GM19395 (cell line): ENCODE results near the gene DHX35.
"Not testable (repeated sequence)": the region's sequence is repeated elsewhere in the genome, so short reads cannot be mapped to it uniquely, and the experiment has no call there.

Source experiments
- ATAC-seq: cut with Tn5 transposase; IDR thresholded peaks from one replicate; pipeline ENCODE4 v1.9.1; 2021; ENCODE audit warnings: mild to moderate bottlenecking, moderate library complexity; ENCODE audit not compliant: unreplicated experiment

The DHX35 gene

DNA sequence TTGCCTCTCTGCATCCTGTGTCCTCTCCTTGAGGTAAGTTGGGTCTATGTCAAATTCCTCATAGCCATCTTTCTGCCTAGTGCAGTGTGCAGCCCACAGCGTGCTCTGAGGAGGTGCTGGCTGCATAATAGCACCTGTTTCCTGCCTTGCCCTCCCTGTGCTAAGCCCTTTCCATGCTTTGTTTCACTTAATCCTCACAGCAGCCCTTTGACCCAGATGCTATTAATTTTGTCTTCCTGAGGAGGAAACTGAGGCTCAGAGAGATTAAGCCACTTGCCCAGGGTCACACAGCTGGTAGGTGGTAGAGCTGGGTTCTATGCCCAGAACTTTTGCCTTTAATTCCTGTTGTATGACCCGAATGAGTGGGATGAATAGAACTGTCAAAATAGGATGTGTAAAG is 22.5 kb upstream of the DHX35 start:
- ATAC-seq = no peak

GRCh38 chr20:38940644-38941043 is 21.5 kb upstream of the DHX35 start:
- no peak for ATAC-seq

GRCh38 chr20:38941726-38942389 is 20.3 kb upstream of the DHX35 start:
- no peak for ATAC-seq

DNA sequence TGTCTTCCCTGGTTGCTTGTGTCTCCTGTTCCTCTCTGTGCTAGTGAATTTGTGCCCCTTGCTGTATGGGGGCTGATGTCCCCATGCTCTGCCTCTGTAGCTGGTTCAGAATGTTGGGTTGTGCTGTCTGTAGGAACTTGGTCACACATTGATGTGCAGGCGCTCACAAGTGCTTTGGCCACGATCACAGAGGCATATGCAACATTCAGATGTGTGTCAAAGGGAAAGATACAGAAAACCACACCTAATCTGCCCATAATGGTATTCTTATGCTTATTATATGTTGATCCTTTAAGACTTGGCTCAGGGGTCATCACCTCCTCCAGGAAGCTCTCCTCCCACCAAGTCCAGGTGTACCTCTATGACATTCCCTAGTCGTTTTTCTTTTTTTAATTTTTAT is 17.1 kb upstream of the DHX35 start:
- ATAC-seq = no peak

DNA sequence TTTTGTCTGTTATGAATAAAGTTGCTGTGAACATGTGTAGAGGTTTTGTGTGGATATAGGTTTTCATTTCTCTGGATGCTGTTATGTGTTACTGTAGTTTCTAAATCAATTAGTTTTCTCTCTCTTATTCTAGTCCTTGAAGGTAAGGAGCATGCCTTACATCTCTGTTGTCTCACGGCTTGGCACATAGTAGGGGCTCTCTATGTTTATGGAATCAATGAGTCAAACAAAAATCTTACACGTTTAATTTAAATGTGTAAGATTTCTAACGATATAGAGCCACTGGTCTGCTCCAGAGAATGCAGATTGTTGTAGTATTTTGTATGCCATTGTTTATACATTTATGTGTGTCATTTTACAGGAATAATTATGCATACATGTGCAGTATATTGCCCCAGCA is 15.3 kb upstream of the DHX35 start:
- ATAC-seq = no peak

GRCh38 chr20:38947931-38948362 is 14.2 kb upstream of the DHX35 start:
- ATAC-seq = no peak

DNA sequence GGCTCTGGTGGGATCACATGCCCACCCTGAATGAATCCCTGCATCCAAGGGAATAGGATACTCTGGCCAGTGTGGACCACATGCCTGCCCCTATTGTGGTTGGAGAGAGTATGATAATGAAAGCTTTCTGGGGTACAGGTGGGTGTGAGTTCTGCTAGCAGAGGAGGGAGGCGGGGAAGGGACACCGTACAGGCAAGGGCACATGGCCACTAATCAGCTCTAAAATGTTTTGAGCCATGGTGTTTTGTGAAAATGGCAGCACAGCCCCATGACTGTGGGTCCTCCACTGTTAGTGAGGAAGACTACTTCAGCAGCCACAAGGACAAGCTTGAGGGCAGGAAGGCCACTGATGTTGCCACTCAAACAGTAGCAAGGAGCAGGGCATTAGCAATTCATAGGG is 11.9 kb upstream of the DHX35 start:
- ATAC-seq = no peak

DNA sequence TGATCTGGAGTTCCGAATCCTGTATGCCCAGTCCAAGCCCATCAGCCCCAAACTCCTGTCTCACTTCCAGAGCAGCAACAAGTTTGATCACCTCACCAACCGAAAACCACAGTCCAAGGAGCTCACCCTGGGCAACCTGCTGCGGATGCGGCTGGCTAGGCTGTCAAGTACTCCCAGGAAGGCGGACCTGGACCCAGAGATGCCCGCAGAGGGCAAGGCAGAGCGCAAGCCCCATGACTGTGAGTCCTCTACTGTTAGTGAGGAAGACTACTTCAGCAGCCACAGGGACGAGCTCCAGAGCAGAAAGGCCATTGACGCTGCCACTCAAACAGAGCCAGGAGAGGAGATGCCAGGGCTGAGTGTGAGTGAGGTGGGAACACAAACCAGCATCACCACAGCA is 10.5 kb upstream of the DHX35 start:
- ATAC-seq = no peak

GRCh38 chr20:38952153-38952552 is 10.0 kb upstream of the DHX35 start:
- ATAC-seq = no peak

DNA sequence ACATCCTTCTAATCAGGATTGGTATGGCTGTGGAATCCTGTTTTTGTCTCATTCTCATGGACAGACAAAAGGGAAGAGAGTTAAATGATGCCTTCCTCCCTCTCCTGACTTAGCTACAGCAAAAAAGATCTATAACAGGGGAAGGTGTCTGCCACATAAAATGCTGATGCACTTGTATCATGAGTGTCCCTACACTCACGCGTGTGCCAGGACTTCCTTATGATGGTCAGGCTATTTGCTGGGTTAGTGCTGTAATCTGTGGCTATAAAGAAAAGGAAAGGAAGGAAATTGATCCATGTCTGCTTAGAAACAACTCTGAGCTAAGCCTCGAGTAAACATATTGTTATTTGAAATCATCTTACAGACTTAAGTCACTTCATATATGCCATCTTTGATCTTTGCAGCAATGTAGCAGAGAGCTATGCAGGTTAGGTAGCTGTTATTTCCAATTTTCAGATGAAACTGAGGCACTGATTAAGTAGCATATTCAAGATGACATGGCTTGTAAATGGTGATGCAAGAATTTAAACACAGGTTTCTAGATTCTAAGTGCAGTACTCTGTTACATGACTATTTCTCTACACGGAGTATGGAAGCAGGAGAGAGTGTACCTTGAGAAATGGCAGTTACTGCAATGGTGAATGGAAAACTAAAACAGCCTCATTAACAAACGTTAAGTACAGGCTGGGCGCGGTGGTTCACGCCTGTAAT is 8.4 kb upstream of the DHX35 start:
- ATAC-seq = no peak

DNA sequence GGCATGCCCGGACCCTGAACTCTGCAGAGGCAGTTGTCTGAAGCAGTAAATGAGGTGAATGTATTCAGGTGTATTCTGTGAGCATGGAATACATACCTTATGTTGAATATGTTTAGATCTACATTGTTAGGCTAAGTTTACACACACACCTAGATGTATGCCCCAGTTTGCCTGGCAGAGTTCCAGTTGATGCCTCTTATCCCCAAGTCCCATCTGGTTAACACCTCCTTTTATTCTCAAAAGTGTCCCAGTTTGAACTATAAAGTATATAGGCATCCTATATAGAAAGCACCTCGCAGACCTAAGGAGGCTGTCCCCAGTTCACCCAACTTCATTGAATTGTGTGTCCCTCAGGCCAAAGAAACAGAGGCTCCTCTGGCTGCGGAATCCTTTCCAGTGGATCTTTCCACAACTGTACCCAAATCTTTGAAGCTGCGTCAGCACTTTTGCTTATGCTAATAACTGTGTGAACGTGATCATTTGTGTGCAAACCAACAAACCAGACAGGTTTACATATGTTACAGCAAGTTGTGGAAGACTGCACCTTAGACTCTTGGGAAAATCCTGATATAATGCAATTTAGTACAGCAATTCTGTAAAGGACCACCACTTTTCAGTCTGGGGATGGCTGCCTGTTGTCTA is 4.8 kb upstream of the DHX35 start:
- ATAC-seq = no peak

- no peak for ATAC-seq
Measured at GRCh38 chr20:38957915-38958485, 4.1 kb upstream of the DHX35 start.

- not testable (repeated sequence) for ATAC-seq
Measured at GRCh38 chr20:38960187-38960687, 1.9 kb upstream of the DHX35 start.

- ATAC-seq = no peak
Measured at GRCh38 chr20:38961530-38962043, 557 bp upstream of the DHX35 start.

DNA sequence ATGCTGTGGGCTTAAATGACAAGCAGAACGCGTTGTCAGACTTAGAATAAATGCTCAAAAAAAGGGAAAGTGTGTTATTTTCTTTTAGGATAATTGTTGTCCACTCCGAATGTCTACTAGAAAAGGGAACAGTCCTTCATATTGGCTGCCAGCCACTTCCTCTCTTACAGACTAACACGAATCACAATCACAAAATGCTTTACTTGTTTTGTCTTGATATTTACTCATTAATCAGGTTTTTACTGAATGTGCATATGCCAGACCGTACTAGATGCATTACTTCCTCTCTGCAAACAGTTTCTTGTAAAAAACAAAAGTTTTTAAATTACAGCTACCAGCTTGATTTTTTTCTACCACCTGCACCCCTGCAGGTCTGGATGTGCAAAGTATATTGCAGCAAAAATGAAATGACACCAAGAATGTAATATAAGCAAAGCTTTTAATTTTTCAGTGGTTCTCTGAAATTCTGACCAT is 821 bp downstream of the DHX35 start:
- ATAC-seq = no peak

DNA sequence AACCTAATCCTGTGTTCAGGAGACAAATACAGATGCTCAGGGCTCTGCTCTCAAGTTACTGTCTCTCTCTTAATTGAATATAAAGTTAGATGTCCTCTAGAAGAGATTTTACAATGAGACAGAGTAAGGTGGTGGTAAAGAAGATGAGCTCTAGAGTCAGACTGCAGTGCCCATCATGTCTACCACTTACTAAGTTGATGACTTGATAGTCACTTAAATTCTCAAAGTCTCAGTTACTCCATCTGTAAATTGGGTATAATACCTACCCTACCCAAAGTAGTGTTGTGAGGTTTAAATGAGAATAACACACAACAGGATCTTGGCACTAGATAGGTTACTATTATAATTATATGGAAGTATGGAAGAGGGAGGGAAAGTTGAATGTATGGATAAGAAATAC is 1.6 kb downstream of the DHX35 start:
- ATAC-seq = no peak

DNA sequence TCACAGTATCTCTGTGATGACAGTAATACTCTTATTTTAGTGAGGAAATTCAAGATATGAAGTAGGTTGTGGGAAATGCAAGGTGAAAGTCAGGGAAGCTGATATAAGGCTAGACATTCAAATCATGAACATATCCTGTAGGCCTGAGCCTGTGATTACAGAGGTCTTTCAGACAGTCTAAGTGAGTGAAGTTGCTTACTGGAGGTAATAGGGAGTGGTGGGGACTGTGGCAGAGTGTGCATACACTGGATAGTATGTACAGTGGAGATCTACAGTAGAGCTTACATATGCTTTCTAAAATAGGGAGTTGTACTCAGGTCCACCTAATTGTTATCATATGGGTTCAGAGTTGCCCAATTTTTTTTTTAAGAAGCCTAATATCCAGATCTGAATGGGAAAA is 3.1 kb downstream of the DHX35 start:
- no peak for ATAC-seq

- ATAC-seq = no peak
Measured at GRCh38 chr20:38968090-38968489, 5.9 kb downstream of the DHX35 start.

DNA sequence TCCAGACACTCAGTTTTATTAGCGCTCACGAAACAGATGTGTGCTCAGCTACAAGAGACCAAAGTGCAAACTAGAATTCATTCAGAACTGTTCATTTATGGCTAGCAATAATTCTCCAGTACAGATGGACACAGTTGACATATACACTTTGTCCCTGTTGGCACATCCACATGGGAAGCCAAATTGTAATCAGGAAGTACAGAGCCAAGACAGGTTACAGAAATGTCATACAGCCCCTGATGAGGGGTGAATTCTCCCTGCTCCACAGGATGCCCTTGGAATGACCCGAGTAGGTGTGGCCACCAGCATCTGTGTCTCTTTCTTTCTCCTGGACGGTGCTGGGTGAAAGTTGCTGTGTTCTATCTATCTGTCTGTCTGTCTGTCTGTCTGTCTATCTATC is 7.6 kb downstream of the DHX35 start:
- ATAC-seq = no peak

GRCh38 chr20:38970302-38970701 is 8.2 kb downstream of the DHX35 start:
- ATAC-seq = no peak

DNA sequence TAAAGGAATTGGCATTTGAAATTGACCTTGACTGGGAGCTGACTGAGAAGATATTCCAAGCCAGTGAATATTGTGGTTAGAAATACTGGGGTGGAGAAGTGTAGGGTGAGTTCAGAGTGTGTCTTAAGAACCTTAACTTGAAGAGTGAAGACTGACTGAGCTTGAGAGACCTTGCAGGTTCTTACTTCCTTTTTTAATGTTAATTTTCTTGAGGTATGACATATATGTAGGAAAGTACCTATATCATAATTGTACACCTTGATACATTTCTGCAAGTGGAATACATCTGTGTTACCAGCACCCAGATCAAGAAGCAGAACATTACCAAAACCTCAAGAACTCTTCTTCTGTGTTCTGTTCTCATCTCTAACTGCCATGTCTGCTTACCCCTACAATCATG is 11.0 kb downstream of the DHX35 start:
- ATAC-seq = no peak
